HS-5 (cell line): ENCODE results near the gene LIPE.

Experiments
- DNase-seq: peaks from one replicate; pipeline ENCODE4 v3.0.0-alpha.2; 2012; ENCODE audit warnings: low read depth

Gene LIPE

GRCh38 chr19:42412661-42413076 lies 14.5 kb downstream of the LIPE start:
- DNase-seq, result no peak

- no peak for DNase-seq
These were observed 15.0 kb downstream of the LIPE start for GRCh38 chr19:42412227-42412626.

- no peak for DNase-seq
These were observed 15.5 kb downstream of the LIPE start for GRCh38 chr19:42411581-42412178.

GRCh38 chr19:42410371-42410770 lies 16.8 kb downstream of the LIPE start:
- DNase-seq, result no peak

- DNase-seq, result no peak
These were observed 17.7 kb downstream of the LIPE start for GRCh38 chr19:42409477-42409876.

- no peak for DNase-seq
These were observed 19.4 kb downstream of the LIPE start for GRCh38 chr19:42407816-42408175.

- DNase-seq, result no peak
These were observed 19.9 kb downstream of the LIPE start for GRCh38 chr19:42407085-42407815.

- no peak for DNase-seq
These were observed 21.1 kb downstream of the LIPE start for GRCh38 chr19:42406111-42406510.

- no peak for DNase-seq
These were observed 23.6 kb downstream of the LIPE start for GRCh38 chr19:42403586-42403985.

- DNase-seq, result no peak
These were observed 24.6 kb downstream of the LIPE start for GRCh38 chr19:42402376-42403116.

GRCh38 chr19:42401365-42402303 lies 25.6 kb downstream of the LIPE start:
- peak; percentile 40 for DNase-seq

GRCh38 chr19:42400404-42400803 lies 26.8 kb downstream of the LIPE start:
- no peak for DNase-seq

- no peak for DNase-seq
These were observed 29.7 kb downstream of the LIPE start for GRCh38 chr19:42397263-42398166.

GRCh38 chr19:42396381-42397262 lies 30.6 kb downstream of the LIPE start:
- peak; percentile 97 for DNase-seq

GRCh38 chr19:42394751-42395150 lies 32.4 kb downstream of the LIPE start:
- no peak for DNase-seq

GRCh38 chr19:42392165-42392564 lies 35.0 kb downstream of the LIPE start:
- no peak for DNase-seq

GRCh38 chr19:42389899-42390298 lies 37.3 kb downstream of the LIPE start, which contains the start of gene CNFN:
TSS of gene CNFN (minus strand) at chr19:42390297. CDS start at chr19:42389037, 1,260 bp downstream.
- no peak for DNase-seq

GRCh38 chr19:42388851-42389489 lies 38.2 kb downstream of the LIPE start:
- DNase-seq, result no peak

- DNase-seq, result peak; percentile 26
These were observed 40.0 kb downstream of the LIPE start for GRCh38 chr19:42386974-42387707.
